ENCODE data around the gene NUTF2.

The NUTF2 gene

DNA sequence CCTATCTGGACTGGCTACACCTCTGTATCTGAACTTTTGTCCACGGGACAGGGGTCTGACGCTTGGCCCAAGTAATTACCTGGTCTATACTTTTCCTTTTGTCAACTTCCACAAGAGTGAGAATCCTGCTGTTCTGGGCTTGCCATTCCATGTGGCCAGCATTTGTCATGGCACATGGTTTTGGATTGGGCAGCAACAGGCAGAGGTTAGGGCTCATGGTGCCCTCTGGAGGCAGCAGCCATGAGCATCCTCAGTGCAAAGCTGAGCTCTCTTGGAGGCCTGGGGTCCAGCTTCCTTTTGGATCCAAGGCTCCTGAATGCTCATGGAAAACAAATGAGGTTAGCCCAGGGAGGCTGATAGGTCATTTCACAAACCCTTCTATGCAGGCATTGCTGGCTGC is 18.6 kb downstream of the NUTF2 start:
- peak; percentile 22 for DNase-seq

- no peak for DNase-seq
Observed at GRCh38 chr16:67868290-67868689, 21.6 kb downstream of the NUTF2 start.

DNA sequence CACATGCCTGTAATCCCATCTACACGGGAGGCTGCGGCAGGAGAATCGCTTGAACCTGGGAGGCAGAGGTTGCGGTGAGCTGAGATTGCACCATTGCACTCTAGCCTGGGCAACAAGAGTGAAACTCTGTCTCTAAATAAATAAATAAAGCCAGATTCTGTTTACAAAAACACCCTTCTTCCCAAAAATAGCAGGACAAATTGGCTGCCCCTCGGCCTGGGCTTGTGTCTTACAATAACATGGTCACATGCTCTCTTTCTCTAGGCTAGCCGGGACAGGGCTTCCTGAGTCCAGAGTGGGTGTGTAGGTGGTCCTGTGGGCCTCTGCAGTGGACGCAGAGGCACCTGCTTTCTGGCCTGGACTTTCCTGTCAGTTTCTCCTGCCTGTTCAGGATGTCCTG is 22.9 kb downstream of the NUTF2 start:
- no peak for DNase-seq

DNA sequence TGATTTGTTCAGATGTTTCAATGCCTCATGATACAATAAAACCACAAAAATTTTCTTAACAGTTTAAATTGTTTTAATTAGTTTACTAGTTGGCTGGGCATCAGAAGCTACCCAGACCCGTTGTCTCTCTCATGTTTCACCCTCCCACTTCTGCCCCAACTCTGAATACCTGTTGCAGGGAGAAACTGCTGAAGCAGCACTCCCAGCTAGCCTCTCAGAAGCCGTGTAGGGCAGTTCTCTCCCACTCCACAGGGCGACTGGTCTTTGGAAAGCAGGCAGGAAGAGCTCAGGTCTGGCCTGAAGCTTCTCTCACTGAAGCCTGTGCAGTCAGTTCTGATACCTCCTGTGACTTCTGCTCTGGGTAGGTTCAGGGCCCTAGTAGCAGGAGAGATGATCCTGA is 24.5 kb downstream of the NUTF2 start:
- DNase-seq: no peak

- no peak for DNase-seq
Observed at GRCh38 chr16:67872131-67872630, 25.4 kb downstream of the NUTF2 start.

DNA sequence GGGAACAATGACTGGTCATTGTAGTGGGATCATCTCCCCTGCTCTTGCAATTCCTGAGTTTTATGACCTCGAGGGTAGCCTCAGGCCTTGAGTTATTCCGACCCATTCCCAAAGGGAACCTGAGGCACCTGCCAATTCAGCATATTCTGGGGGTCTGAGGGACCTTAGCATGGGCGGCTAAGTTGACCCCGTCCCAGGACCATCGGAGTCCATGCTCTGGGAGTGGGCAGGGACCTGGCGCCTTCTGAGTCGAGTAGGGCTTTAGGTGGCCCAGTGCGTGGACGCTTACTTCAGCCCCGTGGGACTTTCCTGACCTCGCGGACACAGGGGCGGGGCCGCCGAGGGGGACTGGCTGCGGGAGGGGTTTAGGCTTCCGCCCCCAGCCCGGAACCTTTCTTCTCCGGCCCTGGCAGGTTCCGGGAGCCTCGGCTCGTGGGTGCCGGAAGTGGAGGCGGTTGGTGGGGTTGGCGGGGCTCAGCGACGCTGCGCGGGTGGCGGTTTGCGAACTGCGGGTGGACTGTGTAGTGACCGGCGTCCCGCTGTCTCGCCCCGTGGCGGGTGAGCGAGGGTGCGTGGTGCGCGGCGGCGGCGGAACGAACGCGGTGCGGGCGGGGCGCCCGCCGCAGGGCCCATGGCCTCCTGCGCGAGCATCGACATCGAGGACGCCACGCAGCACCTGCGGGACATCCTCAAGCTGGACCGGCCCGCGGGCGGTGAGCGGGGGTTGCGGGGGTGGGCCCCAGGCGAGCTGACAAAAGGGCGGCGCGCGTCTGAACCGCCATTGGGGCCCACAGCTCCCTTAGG is 26.1 kb downstream of the NUTF2 start, which contains the start of gene EDC4:
TSS of gene EDC4 (plus strand) at position 422 of the 804 bp plus-strand sequence. CDS start at position 632, 210 bp downstream.
- DNase-seq: peak; percentile 32

DNA sequence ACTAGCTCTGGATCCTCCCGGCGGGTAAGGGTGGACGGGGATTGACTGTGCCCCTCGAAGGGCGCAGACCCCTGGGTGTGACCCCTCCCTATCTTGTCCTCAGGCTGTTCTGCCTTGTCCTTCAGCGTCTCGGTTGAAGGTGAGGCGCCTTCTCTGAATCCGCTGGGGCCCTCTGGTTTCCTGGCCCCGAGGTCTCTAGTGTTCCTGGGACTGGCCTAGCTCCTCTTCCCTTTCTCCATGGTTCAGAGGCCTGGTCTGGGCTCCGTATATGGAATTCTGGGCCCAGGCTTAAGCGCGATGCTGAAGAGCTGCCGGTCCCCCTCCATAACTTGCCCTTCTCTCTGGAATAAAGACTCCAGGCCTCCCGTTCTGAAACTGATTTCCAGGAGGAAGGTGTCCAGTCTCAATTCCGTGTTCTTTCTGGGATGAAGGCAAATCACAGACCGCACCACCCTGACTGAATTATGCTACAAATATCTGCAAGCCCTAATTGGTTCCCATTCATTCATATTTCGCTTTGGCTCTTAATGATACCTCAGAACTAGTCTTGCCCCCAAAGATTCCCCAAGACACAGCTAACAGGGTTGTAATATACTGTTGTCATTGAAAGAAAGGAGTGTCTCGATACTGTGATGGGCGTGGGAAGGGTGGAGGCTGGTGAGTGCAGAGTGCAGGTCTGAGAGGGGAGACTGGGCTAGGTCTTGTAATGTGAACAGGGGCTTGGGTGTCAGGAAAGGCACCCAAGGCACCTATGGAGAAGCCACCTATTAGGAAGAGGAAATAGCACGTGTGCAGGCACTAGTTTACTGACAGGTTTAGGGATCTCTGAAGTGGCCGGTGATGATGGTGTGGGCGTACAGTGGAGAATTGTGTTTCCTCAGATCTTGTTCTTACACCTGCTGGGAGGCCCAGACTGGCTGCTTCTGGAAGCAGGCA is 27.0 kb downstream of the NUTF2 start:
- DNase-seq: no peak

GRCh38 chr16:67874372-67874771 is 27.6 kb downstream of the NUTF2 start:
- no peak for DNase-seq

DNA sequence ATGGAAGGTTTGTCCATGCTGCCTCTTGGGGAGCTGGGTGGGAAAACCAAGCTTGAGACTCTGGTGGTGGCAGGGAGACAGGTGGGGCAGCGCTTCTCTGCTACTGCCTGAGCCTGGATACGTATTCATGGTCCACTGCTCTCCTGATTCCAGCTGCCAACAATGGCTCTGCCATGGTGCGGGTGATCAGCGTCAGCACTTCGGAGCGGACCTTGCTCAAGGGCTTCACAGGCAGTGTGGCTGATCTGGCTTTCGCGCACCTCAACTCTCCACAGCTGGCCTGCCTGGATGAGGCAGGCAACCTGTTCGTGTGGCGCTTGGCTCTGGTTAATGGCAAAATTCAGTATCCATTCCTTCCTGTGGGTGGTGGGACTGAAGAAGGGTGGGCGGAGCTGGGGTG is 30.3 kb downstream of the NUTF2 start:
- DNase-seq: no peak

- no peak for DNase-seq
Observed at GRCh38 chr16:67878232-67878631, 31.5 kb downstream of the NUTF2 start.

DNA sequence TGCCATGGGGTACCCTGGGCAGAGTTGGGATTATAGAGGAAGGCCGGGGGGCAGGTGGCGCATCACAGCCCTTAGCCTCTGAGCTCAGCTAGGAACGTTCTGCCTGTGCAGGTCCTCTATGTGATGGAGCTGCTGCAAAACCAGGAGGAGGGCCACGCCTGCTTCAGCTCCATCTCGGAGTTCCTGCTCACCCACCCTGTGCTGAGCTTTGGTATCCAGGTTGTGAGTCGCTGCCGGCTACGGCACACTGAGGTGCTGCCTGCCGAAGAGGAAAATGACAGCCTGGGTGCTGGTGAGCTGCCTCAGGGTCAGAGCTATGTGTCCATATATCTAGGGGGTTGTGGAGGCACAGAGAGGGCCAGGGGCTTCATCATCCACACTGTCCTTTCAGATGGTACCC is 32.1 kb downstream of the NUTF2 start:
- no peak for DNase-seq

DNA sequence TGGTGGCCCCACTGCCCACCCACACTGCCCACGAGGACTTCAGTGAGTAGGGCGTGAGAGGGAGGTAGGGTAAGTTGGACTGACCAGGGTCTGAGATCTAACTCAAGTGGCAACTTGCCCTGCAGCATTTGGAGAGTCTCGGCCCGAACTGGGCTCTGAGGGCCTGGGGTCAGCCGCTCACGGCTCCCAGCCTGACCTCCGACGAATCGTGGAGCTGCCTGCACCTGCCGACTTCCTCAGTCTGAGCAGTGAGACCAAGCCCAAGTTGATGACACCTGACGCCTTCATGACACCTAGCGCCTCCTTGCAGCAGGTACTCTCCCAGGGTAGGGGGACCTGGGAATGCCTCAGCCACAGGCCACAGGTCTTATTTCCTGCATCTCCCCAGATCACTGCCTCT is 32.7 kb downstream of the NUTF2 start:
- no peak for DNase-seq

DNA sequence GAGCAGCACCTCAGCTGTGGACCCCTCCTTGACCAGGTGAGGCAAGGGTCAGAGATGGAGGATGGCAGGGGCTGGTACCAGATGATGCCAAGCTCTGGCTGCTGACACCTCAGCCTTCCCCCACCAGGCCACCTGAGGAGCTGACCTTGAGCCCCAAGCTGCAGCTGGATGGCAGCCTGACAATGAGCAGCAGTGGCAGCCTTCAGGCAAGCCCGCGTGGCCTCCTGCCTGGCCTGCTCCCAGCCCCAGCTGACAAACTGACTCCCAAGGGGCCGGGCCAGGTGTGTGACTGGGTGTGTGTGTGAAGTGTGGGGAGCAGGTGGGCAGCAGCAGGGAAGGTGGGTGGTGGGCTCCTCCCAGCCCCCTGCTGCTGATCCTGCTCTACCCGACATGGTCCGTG is 33.2 kb downstream of the NUTF2 start:
- DNase-seq: no peak

GRCh38 chr16:67880584-67880983 is 33.9 kb downstream of the NUTF2 start:
- no peak for DNase-seq

DNA sequence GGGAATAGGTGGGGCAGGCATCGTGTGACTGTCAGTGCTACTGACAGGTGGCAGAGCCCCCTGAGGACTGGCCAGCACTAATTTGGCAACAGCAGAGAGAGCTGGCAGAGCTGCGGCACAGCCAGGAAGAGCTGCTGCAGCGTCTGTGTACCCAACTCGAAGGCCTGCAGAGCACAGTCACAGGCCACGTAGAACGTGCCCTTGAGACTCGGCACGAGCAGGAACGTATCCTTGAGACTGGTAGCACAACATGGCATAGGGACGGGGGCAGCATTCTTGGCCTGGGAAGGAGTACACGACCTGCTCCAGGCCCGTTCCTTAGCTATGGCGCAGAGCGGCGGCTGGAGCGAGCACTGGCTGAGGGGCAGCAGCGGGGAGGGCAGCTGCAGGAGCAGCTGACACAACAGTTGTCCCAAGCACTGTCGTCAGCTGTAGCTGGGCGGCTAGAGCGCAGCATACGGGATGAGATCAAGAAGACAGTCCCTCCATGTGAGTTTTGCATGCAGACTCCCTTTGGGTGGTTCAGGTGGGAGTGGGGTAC is 35.0 kb downstream of the NUTF2 start:
- no peak for DNase-seq

DNA sequence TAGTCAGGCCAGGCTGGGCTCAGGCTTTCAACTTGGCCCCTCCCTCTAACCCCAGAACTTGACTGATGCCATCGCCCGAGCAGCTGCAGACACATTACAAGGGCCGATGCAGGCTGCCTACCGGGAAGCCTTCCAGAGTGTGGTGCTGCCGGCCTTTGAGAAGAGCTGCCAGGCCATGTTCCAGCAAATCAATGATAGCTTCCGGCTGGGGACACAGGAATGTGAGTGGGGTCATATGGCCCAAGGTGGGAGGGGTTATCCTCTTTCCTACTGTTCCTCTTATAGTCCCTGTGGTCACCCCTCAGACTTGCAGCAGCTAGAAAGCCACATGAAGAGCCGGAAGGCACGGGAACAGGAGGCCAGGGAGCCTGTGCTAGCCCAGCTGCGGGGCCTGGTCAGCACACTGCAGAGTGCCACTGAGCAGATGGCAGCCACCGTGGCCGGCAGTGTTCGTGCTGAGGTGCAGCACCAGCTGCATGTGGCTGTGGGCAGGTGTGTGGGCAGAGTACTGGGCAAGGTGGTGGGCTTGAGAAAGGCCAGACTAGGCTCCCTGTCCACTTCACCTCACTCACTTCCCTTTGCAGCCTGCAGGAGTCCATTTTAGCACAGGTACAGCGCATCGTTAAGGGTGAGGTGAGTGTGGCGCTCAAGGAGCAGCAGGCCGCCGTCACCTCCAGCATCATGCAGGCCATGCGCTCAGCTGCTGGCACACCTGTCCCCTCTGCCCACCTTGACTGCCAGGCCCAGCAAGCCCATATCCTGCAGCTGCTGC is 35.8 kb downstream of the NUTF2 start:
- no peak for DNase-seq

- DNase-seq: no peak
Observed at GRCh38 chr16:67883146-67883871, 36.6 kb downstream of the NUTF2 start.

DNA sequence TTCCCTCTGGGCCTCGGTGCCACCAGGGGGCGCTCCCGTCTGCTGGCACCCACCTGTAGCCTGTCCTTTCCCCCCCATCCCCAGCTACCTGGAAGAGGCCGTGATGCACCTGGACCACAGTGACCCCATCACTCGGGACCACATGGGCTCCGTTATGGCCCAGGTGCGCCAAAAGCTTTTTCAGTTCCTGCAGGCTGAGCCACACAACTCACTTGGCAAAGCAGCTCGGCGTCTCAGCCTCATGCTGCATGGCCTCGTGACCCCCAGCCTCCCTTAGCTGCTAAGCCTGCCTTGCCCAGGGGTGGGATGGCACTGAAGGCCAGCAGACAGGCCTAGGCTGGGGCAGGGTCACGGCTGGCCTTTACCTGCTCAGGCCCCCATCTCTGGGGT is 37.1 kb downstream of the NUTF2 start:
- DNase-seq: peak; percentile 29

- DNase-seq: no peak
Observed at GRCh38 chr16:67884684-67885083, 38.0 kb downstream of the NUTF2 start, which contains the start of gene NRN1L. Gene NRN1L, plus strand, starts transcription at chr16:67884885. Its CDS starts 19 bp downstream, at chr16:67884904.

- no peak for DNase-seq
Observed at GRCh38 chr16:67885545-67885944, 38.8 kb downstream of the NUTF2 start.

DNA sequence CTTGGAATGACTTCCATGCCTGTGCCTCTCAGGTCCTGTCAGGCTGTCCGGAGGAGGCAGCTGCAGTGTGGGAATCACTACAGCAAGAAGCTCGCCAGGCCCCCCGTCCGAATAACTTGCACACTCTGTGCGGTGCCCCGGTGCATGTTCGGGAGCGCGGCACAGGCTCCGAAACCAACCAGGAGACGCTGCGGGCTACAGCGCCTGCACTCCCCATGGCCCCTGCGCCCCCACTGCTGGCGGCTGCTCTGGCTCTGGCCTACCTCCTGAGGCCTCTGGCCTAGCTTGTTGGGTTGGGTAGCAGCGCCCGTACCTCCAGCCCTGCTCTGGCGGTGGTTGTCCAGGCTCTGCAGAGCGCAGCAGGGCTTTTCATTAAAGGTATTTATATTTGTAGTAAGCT is 39.2 kb downstream of the NUTF2 start:
- DNase-seq: no peak

GRCh38 chr16:67886387-67886786 is 39.7 kb downstream of the NUTF2 start:
- no peak for DNase-seq
